GM12878 (cell line): ENCODE results near the gene DNAJC18. TPM values are rescaled to one million over a fixed set of nuclear protein-coding genes. Genes with fewer than 3 reads are reported as not detected.

ENCODE experiments used
- ATAC-seq: fragments of 200-7000 bp; cut with Tn5 transposase; 3 replicates; pipeline ENCODE4 v1.9.1; 2020; ENCODE audit warnings: mild to moderate bottlenecking, moderate library complexity
- BruUV-seq: library from RNA; stranded (reverse); fragments of 400-500 nt; replicated peaks from 2 replicates; lab custom pipeline; 2021; lab: Mats Ljungman, UMichigan
- CTCF ChIA-PET: fragments of 300-600 bp; sonication (Branson Sonifier 250); formaldehyde crosslinking; extraction: SDS; loops from one replicate; lab custom pipeline; 2021; ENCODE audit warnings: inconsistent platforms; lab: Yijun Ruan, JAX
- POLR2A ChIA-PET: fragments of 350-600 bp; formaldehyde crosslinking; extraction: SDS; loops from one replicate; lab custom pipeline; 2021; ENCODE audit warnings: inconsistent platforms; lab: Charles Lee
- RAD21 ChIA-PET: fragments of 300-600 bp; sonication (Branson Sonifier 250); formaldehyde crosslinking; loops from one replicate; lab custom pipeline; 2023; ENCODE audit warnings: antibody characterized with exemption; ENCODE audit not compliant: unreplicated experiment; lab: Charles Lee
- SMC1A ChIA-PET: fragments of 300-600 bp; sonication (Branson Sonifier 250); formaldehyde crosslinking; loops from one replicate; lab custom pipeline; 2023; ENCODE audit not compliant: unreplicated experiment, uncharacterized antibody; lab: Charles Lee
- DNase-seq: peaks from one replicate; pipeline ENCODE4 v3.0.0-alpha.2; 2011; ENCODE audit warnings: low read depth, low spot score
- FAIRE-seq: peaks from 3 replicates; lab custom pipeline; 2011; peaks lifted over from hg19 to GRCh38; lab: Jason Lieb, UNC
- H2AFZ ChIP-seq: 2 replicates; pipeline ENCODE4 v1.6.0; 2011; ENCODE audit warnings: low read depth, low read length, control low read depth; ENCODE audit not compliant: control insufficient read depth
- H3K27ac ChIP-seq: 2 replicates; pipeline ENCODE4 v1.5.1; 2011; ENCODE audit warnings: control low read depth; ENCODE audit not compliant: control insufficient read depth, insufficient read depth
- H3K27me3 ChIP-seq, 2 experiments: replicated peaks in 1 of 2; 2 replicates each; pipeline versions ENCODE4 v1.6.0 to v1.6.1; 2011; ENCODE audit warnings: low read length in 1 of 2; ENCODE audit not compliant: control insufficient read depth in 2 of 2, insufficient read depth in 2 of 2
- H3K36me3 ChIP-seq, 2 experiments: 2 replicates each; pipeline ENCODE4 v1.5.1; 2011; ENCODE audit warnings: low read length in 1 of 2; ENCODE audit not compliant: control insufficient read depth in 2 of 2, insufficient read depth in 2 of 2
- H3K4me1 ChIP-seq: 2 replicates; pipeline ENCODE4 v1.6.1; 2011; ENCODE audit warnings: mild to moderate bottlenecking, low read length, moderate library complexity, mixed read lengths; ENCODE audit not compliant: control insufficient read depth, insufficient read depth
- H3K4me2 ChIP-seq: 2 replicates; pipeline ENCODE4 v1.6.0; 2011; ENCODE audit warnings: control low read depth; ENCODE audit not compliant: control insufficient read depth, insufficient read depth
- H3K4me3 ChIP-seq: fragments of 200-600 bp; sonication (generic); 2 replicates; pipeline ENCODE4 v1.5.1; 2016
- H3K79me2 ChIP-seq: 2 replicates; pipeline ENCODE4 v1.6.0; 2011; ENCODE audit warnings: low read length; ENCODE audit not compliant: control insufficient read depth, insufficient read depth
- H3K9ac ChIP-seq: 2 replicates; pipeline ENCODE4 v1.8.0; 2011; ENCODE audit warnings: low read length, control low read depth, mixed read lengths; ENCODE audit not compliant: control insufficient read depth, insufficient read depth
- H3K9me3 ChIP-seq: replicated peaks from 3 replicates; pipeline ENCODE4 v1.5.1; 2011; ENCODE audit warnings: mild to moderate bottlenecking, low read length; ENCODE audit not compliant: control insufficient read depth, insufficient read depth
- H4K20me1 ChIP-seq: 2 replicates; pipeline ENCODE4 v1.6.0; 2011; ENCODE audit not compliant: control insufficient read depth, insufficient read depth
- DPF2 ChIP-seq: fragments of 450-650 bp; IDR thresholded peaks from 2 replicates; pipeline ENCODE4 v1.6.1; 2017; ENCODE audit warnings: mild to moderate bottlenecking
- MTA3 ChIP-seq: IDR thresholded peaks from 2 replicates; pipeline ENCODE4 v1.6.1; 2012; ENCODE audit warnings: low read length, inconsistent platforms, borderline replicate concordance
- RUNX3 ChIP-seq: IDR thresholded peaks from 2 replicates; pipeline ENCODE4 v1.6.1; 2012; ENCODE audit warnings: low read length, inconsistent platforms
- YY1 ChIP-seq: IDR thresholded peaks from 2 replicates; pipeline ENCODE4 v1.6.1; 2011; ENCODE audit warnings: low read depth, mild to moderate bottlenecking, low read length
- WGBS: methylation state at CpG from one replicate; pipeline ENCODE4 v1.1.6; 2016; ENCODE audit warnings: low lambda C conversion rate; ENCODE audit not compliant: insufficient replicate concordance, insufficient coverage; ENCODE audit errors: missing lambda C conversion rate; 5-methylcytosine and 5-hydroxymethylcytosine counted together
- in situ Hi-C: fragments of 300-500 bp; cut with MboI; formaldehyde crosslinking; loops from 9 replicates; pipeline ENCODE4 v1.14.3; 2018; ENCODE audit warnings: mixed read lengths
- intact Hi-C: fragments of 100-400 bp; cut with micrococcal nuclease; formaldehyde crosslinking; loops from one replicate; pipeline ENCODE4 v1.14.2; 2022; ENCODE audit not compliant: unreplicated experiment
- polyA plus RNA-seq, 11 experiments: library from polyadenylated mRNA; depleted of rRNA in 4 of 11; unstranded in 6 of 11; stranded (reverse) in 5 of 11; fragments of >200 nt; fragmentation: Nextera tagmentation in 4 of 11; fragmentation: Illumina TruSeq in 1 of 11; extraction: Ambion mirVana in 4 of 11; extraction: Trizol in 1 of 11; gene quantifications; 1 replicate in 1 of 11; 2 replicates in 10 of 11; pipeline versions ENCODE4 v1.2.1 to v1.2.3, GENCODE V29; 2011 to 2016; ENCODE audit warnings: inconsistent platforms in 2 of 11, missing spikeins in 2 of 11, low read depth in 1 of 11
- total RNA-seq, 4 experiments: library from RNA; depleted of rRNA in 3 of 4; stranded (reverse); fragments of >200 nt in 3 of 4; fragmentation: Illumina TruSeq in 1 of 4; extraction: Trizol in 1 of 4; gene quantifications; 2 replicates each; pipeline versions ENCODE4 v1.2.1 to v1.2.3, GENCODE V29; 2013 to 2021
- TF ChIP-seq, protein P1 (sequence below), 3 experiments: IDR thresholded peaks in 2 of 3; conservative IDR thresholded peaks in 1 of 3; 2 replicates each; pipeline ENCODE4 v1.5.1; 2011; ENCODE audit warnings: low read depth in 3 of 3, low read length in 3 of 3, mild to moderate bottlenecking in 3 of 3, control low read depth in 2 of 3, moderate library complexity in 2 of 3, inconsistent platforms in 1 of 3, mixed read lengths in 1 of 3; ENCODE audit not compliant: control insufficient read depth in 2 of 3, insufficient read depth in 1 of 3; ENCODE audit errors: extremely low read depth in 1 of 3

Gene DNAJC18
- total and polyA plus RNA-seq, 10 of the 15 experiments (the other 5 are each of a cell fraction or from before 2014, with no cell fraction given): 6.4 to 26.7 (median 17.7) TPM

- FAIRE-seq (no peak), ATAC-seq (no peak), DNase-seq (no peak)
- no peaks in the 10 kb centered on the region; the same call in 2 of the 3 replicates for H3K9me3 ChIP-seq
- ChIA-PET RAD21 (interaction anchor here (1.0 kb wide), 2 partner anchors 10 to 128 kb away, joined by 3 read pairs; no protein-coding TSS in a partner anchor), POLR2A (interaction anchor here (1.0 to 7.0 kb wide), 2 partner anchors 9 to 126 kb away, joined by 3 to 74 read pairs; partner anchors contain the start of gene MZB1), CTCF (no interaction called here), SMC1A (no interaction called here)
- peaks cover 43% of the 10 kb centered on the region for H3K4me1 ChIP-seq
- no peaks in the 10 kb centered on the region for H4K20me1 ChIP-seq
- BruUV-seq: no TSS peak
- in situ Hi-C loops (no loop called here), intact Hi-C loops (no loop called here)
- TF ChIP-seq RUNX3 (no peak), MTA3 (no peak), DPF2 (peak; percentile 34; the same call in 1 of the 2 replicates)
- H3K36me3 ChIP-seq: peaks cover 0 to 7% of the 10 kb centered on the region in 2 experiments; a peak in 1 of 4 replicates
- H2AFZ ChIP-seq: no peak overlapping the region
- peak overlapping the region; percentile 13; the same call in 1 of the 2 replicates for H3K27ac ChIP-seq
- H3K79me2 ChIP-seq: peaks cover 32% of the 10 kb centered on the region
- no peaks in the 10 kb centered on the region for H3K27me3 ChIP-seq
- 69% methylated on average over 6 of the region's 6 CpGs for WGBS
- H3K9ac ChIP-seq: no peak overlapping the region
- H3K4me3 ChIP-seq: no peak overlapping the region
- H3K4me2 ChIP-seq: no peak overlapping the region
Measured at GRCh38 chr5:139397921-139398320, 41.4 kb downstream of the DNAJC18 start.

DNA sequence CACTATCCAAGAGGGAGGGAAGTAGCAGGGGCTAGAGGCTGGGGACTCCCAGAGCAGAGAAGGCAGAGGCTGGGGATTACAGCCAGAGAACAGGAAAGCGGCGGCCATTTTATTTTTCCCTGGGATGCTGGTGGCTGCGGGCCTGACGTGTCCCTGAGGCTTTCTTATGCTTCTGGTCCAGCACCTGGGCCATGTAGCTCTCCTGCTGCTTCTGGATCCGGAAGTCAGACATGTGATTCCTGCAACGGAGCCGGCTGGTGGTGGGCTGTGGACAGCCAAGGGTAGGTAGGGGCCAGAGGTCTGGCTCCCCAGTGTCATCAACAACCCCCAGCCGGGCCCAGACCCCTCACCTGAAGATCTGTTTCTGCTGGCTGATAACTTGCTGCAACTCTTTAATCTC lies 42.6 kb downstream of the DNAJC18 start:
- Histone ChIP-seq H3K9ac (no peak overlapping the region), H2AFZ (no peak overlapping the region), H3K4me3 (no peak overlapping the region), H3K9me3 (no peaks in the 10 kb centered on the region; the same call in 2 of the 3 replicates), H3K4me2 (no peak overlapping the region), H3K27ac (no peak overlapping the region), H3K27me3 (no peaks in the 10 kb centered on the region), H3K79me2 (peaks cover 43% of the 10 kb centered on the region), H4K20me1 (no peaks in the 10 kb centered on the region), H3K4me1 (peaks cover 39% of the 10 kb centered on the region), H3K36me3 (peaks cover 0 to 7% of the 10 kb centered on the region in 2 experiments; a peak in 1 of 4 replicates)
- ChIA-PET POLR2A (interaction anchor here (0.6 to 1.4 kb wide), 6 partner anchors 9 to 306 kb away, joined by 3 to 5 read pairs (median 3); no protein-coding TSS in a partner anchor), RAD21 (interaction anchor here (1.5 kb wide), 1 partner anchor 145 kb away, joined by 4 read pairs; no protein-coding TSS in a partner anchor), SMC1A (interaction anchor here (1.1 to 3.9 kb wide), 5 partner anchors 10 to 128 kb away, joined by 3 to 15 read pairs (median 3); no protein-coding TSS in a partner anchor), CTCF (interaction anchor here (0.6 to 1.8 kb wide), 3 partner anchors 26 to 117 kb away, joined by 3 to 9 read pairs (median 3); no protein-coding TSS in a partner anchor)
- TF ChIP-seq, protein P1, sequence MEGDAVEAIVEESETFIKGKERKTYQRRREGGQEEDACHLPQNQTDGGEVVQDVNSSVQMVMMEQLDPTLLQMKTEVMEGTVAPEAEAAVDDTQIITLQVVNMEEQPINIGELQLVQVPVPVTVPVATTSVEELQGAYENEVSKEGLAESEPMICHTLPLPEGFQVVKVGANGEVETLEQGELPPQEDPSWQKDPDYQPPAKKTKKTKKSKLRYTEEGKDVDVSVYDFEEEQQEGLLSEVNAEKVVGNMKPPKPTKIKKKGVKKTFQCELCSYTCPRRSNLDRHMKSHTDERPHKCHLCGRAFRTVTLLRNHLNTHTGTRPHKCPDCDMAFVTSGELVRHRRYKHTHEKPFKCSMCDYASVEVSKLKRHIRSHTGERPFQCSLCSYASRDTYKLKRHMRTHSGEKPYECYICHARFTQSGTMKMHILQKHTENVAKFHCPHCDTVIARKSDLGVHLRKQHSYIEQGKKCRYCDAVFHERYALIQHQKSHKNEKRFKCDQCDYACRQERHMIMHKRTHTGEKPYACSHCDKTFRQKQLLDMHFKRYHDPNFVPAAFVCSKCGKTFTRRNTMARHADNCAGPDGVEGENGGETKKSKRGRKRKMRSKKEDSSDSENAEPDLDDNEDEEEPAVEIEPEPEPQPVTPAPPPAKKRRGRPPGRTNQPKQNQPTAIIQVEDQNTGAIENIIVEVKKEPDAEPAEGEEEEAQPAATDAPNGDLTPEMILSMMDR (IDR thresholded peaks at IDR 0.05 in 2 of 3, conservative IDR thresholded peaks at IDR 0.05 in 1 of 3; ENCODE audit: control insufficient read depth in 2 of 3, extremely low read depth in 1 of 3, insufficient read depth in 1 of 3, low read depth in 3 of 3, low read length in 3 of 3): no peak
- 0 out of 2 replicates have a peak, but pooled peaks have one; percentile 34 for TF ChIP-seq YY1
- DNase-seq (no peak), FAIRE-seq (no peak), ATAC-seq (no peak)
- WGBS: 100% methylated on average over 8 of the region's 8 CpGs
- in situ Hi-C loops (no loop called here), intact Hi-C loops (no loop called here)
- BruUV-seq: no TSS peak
